Ishikawa (cell line): ENCODE results near the gene LRRC40.

Source experiments
- CEBPB ChIP-seq: IDR thresholded peaks from 2 replicates; pipeline ENCODE4 v1.6.1; 2012
- CREB1 ChIP-seq: IDR thresholded peaks from 2 replicates; pipeline ENCODE4 v1.6.1; 2012; ENCODE audit warnings: low read depth
- EGR1 ChIP-seq: IDR thresholded peaks from 2 replicates; pipeline ENCODE4 v1.6.1; 2012
- EP300 ChIP-seq: IDR thresholded peaks from 2 replicates; pipeline ENCODE4 v1.6.1; 2012; ENCODE audit warnings: borderline replicate concordance
- FOXM1 ChIP-seq: IDR thresholded peaks from 2 replicates; pipeline ENCODE4 v1.6.1; 2012; ENCODE audit warnings: low read depth, borderline replicate concordance
- NFIC ChIP-seq: IDR thresholded peaks from 2 replicates; pipeline ENCODE4 v1.6.1; 2012
- RAD21 ChIP-seq: IDR thresholded peaks from 2 replicates; pipeline ENCODE4 v1.6.1; 2012; ENCODE audit warnings: low read depth
- TAF1 ChIP-seq: IDR thresholded peaks from 2 replicates; pipeline ENCODE4 v1.6.1; 2012; ENCODE audit warnings: low read depth, mild to moderate bottlenecking
- TCF12 ChIP-seq: IDR thresholded peaks from 2 replicates; pipeline ENCODE4 v1.6.1; 2012; ENCODE audit warnings: low read depth
- TEAD4 ChIP-seq: IDR thresholded peaks from 2 replicates; pipeline ENCODE4 v1.6.1; 2012
- YY1 ChIP-seq: IDR thresholded peaks from 2 replicates; pipeline ENCODE4 v1.6.1; 2012; ENCODE audit warnings: low read depth
- ZBTB7A ChIP-seq: IDR thresholded peaks from 2 replicates; pipeline ENCODE4 v1.6.1; 2012; ENCODE audit warnings: low read depth
- TF ChIP-seq, protein P1 (sequence below): IDR thresholded peaks from 2 replicates; pipeline ENCODE4 v1.6.1; 2012
- TF ChIP-seq, protein P2 (sequence below): IDR thresholded peaks from 2 replicates; pipeline ENCODE4 v1.6.1; 2012; ENCODE audit warnings: low read depth, mild to moderate bottlenecking
- TF ChIP-seq, protein P3 (sequence below): IDR thresholded peaks from 2 replicates; pipeline ENCODE4 v1.6.1; 2012

The LRRC40 gene

DNA sequence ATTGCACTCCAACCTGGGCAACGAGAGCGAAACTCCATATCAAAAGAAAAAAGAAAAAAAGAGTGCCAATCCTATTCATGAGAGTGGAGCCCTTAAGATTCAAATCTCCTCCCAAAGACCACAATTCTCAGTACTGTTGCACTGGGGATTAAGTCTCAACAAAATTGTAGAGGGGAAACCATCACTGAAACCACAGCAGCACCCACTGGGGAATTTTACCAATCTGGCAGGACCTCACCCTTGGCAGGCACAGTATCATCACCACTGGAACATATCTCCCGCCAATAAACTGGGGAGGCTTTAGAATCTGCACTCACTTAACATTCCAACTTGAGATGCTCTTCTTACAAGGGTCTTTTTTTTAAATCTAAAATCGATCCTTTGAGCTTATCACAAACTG lies 41.0 kb downstream of the LRRC40 start:
- TF ChIP-seq TAF1, result no peak
- no peak for TF ChIP-seq TEAD4
- no peak for TF ChIP-seq ZBTB7A
- no peak for TF ChIP-seq RAD21
- TF ChIP-seq, protein P1, sequence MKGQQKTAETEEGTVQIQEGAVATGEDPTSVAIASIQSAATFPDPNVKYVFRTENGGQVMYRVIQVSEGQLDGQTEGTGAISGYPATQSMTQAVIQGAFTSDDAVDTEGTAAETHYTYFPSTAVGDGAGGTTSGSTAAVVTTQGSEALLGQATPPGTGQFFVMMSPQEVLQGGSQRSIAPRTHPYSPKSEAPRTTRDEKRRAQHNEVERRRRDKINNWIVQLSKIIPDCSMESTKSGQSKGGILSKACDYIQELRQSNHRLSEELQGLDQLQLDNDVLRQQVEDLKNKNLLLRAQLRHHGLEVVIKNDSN, result no peak
- TF ChIP-seq, protein P2, sequence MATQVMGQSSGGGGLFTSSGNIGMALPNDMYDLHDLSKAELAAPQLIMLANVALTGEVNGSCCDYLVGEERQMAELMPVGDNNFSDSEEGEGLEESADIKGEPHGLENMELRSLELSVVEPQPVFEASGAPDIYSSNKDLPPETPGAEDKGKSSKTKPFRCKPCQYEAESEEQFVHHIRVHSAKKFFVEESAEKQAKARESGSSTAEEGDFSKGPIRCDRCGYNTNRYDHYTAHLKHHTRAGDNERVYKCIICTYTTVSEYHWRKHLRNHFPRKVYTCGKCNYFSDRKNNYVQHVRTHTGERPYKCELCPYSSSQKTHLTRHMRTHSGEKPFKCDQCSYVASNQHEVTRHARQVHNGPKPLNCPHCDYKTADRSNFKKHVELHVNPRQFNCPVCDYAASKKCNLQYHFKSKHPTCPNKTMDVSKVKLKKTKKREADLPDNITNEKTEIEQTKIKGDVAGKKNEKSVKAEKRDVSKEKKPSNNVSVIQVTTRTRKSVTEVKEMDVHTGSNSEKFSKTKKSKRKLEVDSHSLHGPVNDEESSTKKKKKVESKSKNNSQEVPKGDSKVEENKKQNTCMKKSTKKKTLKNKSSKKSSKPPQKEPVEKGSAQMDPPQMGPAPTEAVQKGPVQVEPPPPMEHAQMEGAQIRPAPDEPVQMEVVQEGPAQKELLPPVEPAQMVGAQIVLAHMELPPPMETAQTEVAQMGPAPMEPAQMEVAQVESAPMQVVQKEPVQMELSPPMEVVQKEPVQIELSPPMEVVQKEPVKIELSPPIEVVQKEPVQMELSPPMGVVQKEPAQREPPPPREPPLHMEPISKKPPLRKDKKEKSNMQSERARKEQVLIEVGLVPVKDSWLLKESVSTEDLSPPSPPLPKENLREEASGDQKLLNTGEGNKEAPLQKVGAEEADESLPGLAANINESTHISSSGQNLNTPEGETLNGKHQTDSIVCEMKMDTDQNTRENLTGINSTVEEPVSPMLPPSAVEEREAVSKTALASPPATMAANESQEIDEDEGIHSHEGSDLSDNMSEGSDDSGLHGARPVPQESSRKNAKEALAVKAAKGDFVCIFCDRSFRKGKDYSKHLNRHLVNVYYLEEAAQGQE, result no peak
- TF ChIP-seq NFIC, result no peak
- TF ChIP-seq, protein P3, sequence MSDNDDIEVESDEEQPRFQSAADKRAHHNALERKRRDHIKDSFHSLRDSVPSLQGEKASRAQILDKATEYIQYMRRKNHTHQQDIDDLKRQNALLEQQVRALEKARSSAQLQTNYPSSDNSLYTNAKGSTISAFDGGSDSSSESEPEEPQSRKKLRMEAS, result no peak
- TF ChIP-seq EP300, result no peak
- TF ChIP-seq CREB1, result no peak
- no peak for TF ChIP-seq EGR1
- TF ChIP-seq TCF12, result no peak
- no peak for TF ChIP-seq FOXM1
- no peak for TF ChIP-seq CEBPB

DNA sequence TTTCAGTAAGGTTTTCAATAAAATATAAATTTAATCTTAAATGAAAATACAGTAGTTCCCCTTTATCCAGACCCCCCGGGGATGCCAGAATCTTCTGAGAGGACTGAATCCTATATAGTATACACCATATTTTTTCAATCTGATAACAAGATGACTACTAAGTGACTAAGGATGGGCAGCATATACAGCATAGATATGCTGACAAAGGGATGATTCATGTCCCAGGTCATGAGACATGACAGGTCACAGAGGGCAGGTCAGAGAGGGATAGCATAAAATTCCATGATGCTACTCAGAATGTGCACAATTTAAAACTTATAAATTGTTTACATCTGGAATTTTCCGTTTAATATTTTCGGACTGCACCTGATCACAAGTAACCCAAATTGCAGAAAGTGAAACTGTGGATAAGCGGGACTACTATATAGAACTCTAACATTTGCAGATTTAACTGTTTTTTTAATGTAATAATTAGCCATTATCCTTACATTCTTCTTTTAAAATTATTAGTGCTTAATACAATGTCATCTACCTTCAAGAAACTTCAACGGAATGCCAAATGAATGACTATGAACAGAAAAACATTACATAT lies 48.8 kb downstream of the LRRC40 start:
- TF ChIP-seq CEBPB, result no peak
- TF ChIP-seq ZBTB7A, result no peak
- no peak for TF ChIP-seq CREB1
- no peak for TF ChIP-seq TAF1
- no peak for TF ChIP-seq NFIC
- no peak for TF ChIP-seq TCF12
- TF ChIP-seq, protein P1, result no peak
- no peak for TF ChIP-seq EP300
- no peak for TF ChIP-seq RAD21

DNA sequence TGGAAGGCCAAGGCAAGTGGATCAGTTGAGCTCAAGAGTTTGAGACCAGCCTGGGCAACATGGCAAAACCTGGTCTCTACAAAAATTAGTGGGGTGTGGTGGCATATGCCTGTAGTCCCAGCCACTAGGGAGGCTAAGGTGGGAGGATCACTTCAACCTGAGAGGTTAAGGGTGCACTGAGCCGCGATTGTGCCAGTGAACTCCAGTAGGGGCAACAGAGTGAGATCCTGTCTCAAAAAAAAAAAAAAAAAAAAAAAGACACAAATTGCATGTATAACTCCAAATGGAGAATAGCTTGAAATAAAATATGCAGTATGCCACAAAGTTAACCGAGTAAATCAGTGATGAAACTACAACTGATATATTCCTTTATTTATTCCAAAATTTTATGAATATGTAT lies 51.6 kb downstream of the LRRC40 start:
- TF ChIP-seq CREB1 (no peak), TCF12 (no peak), FOXM1 (no peak), ZBTB7A (no peak), EGR1 (no peak)
- TF ChIP-seq, protein P3, result no peak

DNA sequence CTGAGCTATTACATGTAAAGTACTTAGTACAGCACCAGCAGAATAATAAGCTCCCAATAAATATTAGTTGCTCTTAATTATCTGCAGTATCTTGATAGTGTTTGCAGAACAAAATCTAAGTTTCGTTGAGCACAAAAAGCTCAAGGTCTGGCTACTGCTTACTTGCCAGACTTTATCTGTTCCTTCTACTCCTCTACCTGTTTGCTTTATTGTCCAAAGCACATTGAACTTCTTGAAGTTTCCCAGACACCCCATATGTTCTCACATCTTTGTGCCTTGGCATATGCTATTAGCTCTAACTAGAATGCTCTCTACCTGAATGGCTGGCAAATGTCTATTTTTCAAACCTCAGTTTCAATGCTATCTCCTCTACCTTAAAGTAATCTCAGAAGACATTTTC lies 54.9 kb downstream of the LRRC40 start:
- TF ChIP-seq YY1 (no peak), ZBTB7A (no peak), EGR1 (no peak), TEAD4 (no peak), CREB1 (no peak), FOXM1 (no peak), EP300 (no peak), TCF12 (no peak), TAF1 (no peak), NFIC (no peak), CEBPB (no peak)
- TF ChIP-seq, protein P1, result no peak
- TF ChIP-seq, protein P3, result no peak

DNA sequence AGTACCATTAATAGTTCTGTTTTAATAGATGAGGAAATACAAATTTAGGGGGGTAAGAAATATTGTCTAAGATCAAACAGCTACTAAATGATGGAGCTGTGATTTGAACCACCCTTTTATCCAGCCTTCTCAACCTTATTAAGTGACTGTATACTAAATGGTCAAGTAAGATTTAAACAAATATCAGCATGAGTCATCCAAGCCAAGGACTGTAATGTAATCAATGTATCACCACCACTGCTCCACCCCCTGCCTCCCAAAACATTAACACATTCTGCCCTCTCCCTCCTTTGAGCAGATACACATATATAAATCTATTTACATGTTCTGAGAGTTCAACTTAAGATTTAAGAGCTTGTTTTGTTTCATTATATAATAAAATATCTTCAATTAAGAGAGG lies 58.9 kb downstream of the LRRC40 start:
- TF ChIP-seq TCF12 (no peak), EGR1 (no peak), CEBPB (no peak), TEAD4 (no peak), YY1 (no peak), RAD21 (no peak), ZBTB7A (no peak), FOXM1 (no peak), CREB1 (no peak), NFIC (no peak), TAF1 (no peak), EP300 (no peak)
- TF ChIP-seq, protein P2, result no peak
- TF ChIP-seq, protein P1, result no peak
- TF ChIP-seq, protein P3, result no peak
